ENCODE measurements around the gene MAPK7. TPM values are rescaled to one million over a fixed set of nuclear protein-coding genes. Genes with fewer than 3 reads are reported as not detected.

Gene MAPK7
- total RNA-seq, 1 experiment from 2014 or later, result 43.1 TPM

DNA sequence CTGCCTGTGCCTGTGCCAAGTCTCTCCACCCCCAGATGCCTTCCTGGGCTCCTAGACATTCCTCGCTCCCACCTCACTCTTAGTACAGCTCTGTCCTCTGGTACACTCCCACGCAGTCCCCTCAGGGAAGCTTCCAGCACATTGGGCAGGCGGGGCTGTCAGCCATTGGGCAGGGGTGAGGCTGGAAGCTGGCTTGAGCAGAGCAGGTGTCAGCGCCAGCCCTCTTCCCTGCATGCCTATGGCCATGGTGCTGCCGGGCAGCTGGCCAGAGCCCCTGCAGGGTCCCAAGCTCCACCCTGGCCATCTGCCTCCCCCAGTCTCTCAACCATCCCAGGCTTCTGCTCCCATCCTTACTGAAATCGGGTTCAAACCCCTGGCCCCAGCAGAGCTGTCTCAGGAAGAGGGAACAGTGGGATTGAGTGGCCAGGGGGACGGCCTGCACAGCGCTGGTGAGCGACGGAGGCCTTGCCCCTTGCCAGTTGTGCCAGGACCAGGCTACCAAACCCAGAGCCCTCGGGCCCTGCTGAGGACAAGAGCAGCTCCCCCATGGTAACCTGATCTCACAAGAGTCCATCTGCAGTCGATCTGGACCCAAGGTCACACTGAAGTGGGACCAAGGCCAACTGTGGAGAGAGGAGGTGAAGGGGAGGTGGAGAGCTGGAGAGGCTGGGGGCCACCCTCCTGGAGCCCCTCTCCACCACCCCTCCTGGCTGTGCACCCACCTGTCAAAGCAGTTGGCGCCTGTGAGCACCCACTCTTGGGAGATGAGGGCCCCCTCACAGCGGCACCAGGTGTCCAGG, 13.4 kb upstream of the MAPK7 start:
- Histone ChIP-seq H3K4me3 (no peak overlapping the region), H3K27me3 (no peaks in the 10 kb centered on the region), H3K4me1 (peaks cover 24% of the 10 kb centered on the region), H3K27ac (no peak overlapping the region), H3K9me3 (replicated peaks) (no peaks in the 10 kb centered on the region), H3K36me3 (no peaks in the 10 kb centered on the region)
- peak; percentile 84 to 86 for DNase-seq

DNA sequence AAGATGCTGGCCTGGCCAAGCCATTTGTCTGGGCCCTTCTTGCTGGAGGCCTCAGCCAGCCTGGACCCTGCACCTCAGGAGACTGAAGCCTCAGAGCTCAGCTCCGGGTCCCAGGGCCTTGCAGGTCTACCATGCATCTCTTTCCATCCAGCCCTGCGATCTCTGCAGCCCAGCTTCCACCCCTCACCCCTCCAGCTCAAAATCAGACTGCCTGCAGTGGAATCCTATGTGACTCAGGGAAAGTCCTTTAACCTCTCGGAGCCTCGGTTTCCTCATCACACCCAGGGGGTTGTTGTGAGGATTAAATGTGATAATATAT, 12.8 kb upstream of the MAPK7 start:
- DNase-seq, result peak in 1 of 2 experiments; percentile 21
- H3K4me1 ChIP-seq, result peaks cover 29% of the 10 kb centered on the region
- no peaks in the 10 kb centered on the region for H3K36me3 ChIP-seq
- H3K9me3 ChIP-seq (replicated peaks), result no peaks in the 10 kb centered on the region
- H3K27ac ChIP-seq, result no peak overlapping the region
- H3K4me3 ChIP-seq, result no peak overlapping the region
- no peaks in the 10 kb centered on the region for H3K27me3 ChIP-seq

DNA sequence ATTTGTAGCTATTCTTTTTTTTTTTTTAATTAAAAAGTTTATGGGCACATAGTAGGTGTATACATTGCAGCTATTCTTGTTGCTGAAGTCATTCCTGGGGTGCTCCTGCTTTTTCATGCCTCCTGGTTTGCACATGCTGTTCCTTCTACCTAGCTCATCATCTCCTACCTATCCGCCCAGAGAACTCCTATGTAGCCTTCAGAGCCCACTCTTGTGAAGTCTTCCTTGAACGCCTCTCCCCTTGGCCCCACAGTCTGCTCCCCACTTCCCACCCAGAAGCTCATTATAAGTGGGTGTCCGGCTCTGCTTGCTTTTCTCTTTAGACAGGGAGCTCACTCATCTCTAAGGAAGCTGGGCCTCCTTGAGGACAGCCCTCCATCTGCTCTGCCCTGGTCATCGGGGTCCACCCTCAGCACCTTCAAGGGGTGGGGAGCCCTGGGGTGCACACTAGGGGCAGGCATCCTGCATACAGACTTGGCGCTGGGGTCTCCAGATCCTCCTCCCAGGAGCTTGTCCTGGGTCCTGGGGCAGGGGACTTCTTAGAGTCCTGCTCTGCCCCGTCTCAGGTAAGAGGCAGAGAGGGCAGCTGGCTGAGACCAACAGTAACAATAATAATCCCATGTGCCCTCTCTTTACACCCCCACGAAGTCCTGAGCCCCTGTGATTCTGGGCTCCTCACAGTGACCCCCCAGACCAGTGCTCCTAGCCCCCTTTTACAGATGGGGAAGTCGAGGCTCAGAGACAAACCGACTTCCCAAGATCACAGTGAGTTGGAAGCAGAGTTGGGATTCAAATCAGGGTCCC, 12.3 kb upstream of the MAPK7 start:
- peak in 1 of 2 experiments; percentile 7 for DNase-seq
- Histone ChIP-seq H3K27ac (no peak overlapping the region), H3K9me3 (replicated peaks) (no peaks in the 10 kb centered on the region), H3K4me3 (no peak overlapping the region), H3K4me1 (peaks cover 35% of the 10 kb centered on the region), H3K36me3 (no peaks in the 10 kb centered on the region), H3K27me3 (no peaks in the 10 kb centered on the region)

DNA sequence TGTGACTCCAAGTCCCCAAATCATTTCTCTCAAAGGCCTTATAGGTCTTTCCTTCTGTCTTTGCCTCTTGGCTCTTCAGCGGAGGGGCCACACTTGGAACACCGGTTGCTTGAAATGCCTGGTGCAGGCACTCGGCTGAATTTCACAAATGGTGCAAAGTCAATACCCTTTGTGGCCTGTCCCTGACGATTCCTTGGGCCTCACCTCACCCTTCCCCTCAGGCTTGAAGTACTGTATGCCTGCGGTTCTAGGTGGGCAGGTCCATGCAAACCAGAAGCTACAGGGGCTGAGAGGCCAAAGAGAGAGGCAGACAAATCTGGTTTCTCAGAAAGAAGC, 11.7 kb upstream of the MAPK7 start:
- H3K27ac ChIP-seq, result no peak overlapping the region
- H3K9me3 ChIP-seq (replicated peaks), result no peaks in the 10 kb centered on the region
- no peak for DNase-seq

DNA sequence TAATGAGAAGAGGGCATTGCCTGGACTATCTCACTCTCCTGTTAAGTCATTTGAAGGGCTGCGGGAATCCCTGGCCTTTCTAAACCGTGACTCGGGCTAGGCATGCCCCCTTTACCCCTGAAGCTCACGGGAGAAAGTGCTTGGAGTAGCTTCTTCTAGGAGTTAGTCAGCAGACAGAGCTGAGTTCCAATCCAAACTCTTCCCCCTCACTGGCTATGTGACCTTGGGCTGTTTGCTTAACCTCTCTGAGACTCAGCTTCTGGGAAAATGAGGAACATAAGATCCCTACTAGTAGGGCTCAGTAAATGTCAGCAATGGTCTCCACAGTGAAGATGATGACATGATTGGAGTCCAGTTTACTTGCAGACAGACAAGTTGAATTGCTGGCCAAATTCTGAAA, 10.1 kb upstream of the MAPK7 start:
- no peak for DNase-seq

More for the DNA sequence above, 11.7 kb upstream of the MAPK7 start:
- peaks cover 41% of the 10 kb centered on the region for H3K4me1 ChIP-seq
- no peaks in the 10 kb centered on the region for H3K27me3 ChIP-seq
- no peak overlapping the region for H3K4me3 ChIP-seq
- no peaks in the 10 kb centered on the region for H3K36me3 ChIP-seq

DNA sequence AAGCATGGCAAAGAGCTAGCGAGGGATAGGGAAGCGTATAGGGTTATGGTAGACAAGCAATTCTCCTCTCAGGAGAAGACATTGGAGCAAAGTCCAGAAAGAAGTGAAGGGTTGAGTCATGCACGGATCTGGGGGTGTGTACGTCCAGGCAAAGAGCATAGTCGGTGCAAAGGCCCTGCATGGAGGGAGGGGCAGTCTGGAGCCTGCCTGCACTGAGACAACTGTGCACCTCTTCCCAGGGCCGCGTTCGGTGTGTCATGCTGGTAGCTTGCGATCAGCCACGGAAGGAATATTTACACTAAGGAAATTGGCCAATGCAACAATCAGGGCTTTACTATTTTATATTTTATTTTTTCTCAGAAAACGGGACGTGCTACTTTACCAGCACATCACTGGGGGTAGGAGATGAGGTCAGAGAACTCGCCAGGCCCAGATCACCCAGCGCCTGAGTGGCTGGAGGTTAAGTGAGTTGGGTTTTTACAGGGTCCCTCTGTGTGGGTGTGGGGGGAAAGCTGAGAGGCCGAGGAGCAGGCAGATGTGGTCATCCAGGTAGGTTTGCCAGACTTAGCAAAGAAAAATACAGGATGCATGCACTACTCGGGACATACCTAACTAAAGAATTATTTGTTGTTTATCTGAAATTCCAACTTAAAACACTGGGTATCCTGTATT, 9.1 kb upstream of the MAPK7 start:
- H3K9me3 ChIP-seq (replicated peaks), result no peaks in the 10 kb centered on the region
- H3K36me3 ChIP-seq, result no peaks in the 10 kb centered on the region
- H3K27ac ChIP-seq, result no peak overlapping the region
- no peak for DNase-seq
- H3K27me3 ChIP-seq, result no peaks in the 10 kb centered on the region
- no peak overlapping the region for H3K4me3 ChIP-seq
- H3K4me1 ChIP-seq, result peaks cover 35% of the 10 kb centered on the region

More for the DNA sequence above, 10.1 kb upstream of the MAPK7 start:
- Histone ChIP-seq H3K27ac (no peak overlapping the region), H3K36me3 (no peaks in the 10 kb centered on the region), H3K4me3 (no peak overlapping the region), H3K27me3 (no peaks in the 10 kb centered on the region), H3K9me3 (replicated peaks) (no peaks in the 10 kb centered on the region), H3K4me1 (peaks cover 41% of the 10 kb centered on the region)

DNA sequence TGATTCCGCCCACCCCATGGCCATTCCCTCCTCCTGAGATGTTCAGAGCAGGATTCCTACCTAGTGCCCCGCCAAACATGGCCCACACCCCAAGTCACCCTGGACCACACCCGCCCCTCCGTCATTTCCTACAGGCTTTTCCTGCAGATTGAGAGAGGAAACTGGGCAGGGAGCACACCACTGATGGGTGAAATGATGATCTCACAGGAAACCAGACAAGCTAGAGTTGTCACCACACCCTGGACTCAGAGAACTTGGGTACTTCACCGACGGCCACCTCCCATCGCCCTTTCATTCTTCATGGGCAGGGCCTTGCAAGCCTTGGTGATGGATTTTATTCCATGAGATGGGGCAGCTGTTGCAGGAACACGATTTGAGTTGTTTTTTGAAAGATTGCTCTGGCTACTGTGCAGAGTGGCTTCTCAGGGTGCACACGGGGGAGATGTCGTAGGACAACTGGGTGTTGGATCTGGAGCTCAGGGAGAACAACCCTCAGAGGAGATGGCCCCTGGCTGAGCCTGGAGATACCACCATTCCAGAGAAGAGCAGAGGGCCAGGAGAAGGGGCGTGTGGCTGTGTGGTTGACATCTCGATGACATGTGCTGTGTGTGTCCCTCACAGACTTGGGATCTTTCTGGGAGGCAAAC, 8.3 kb upstream of the MAPK7 start:
- Histone ChIP-seq H3K36me3 (no peaks in the 10 kb centered on the region), H3K9me3 (replicated peaks) (no peaks in the 10 kb centered on the region), H3K27me3 (no peaks in the 10 kb centered on the region), H3K4me3 (no peak overlapping the region), H3K4me1 (peaks cover 29% of the 10 kb centered on the region), H3K27ac (peak overlapping the region; percentile 48)
- no peak for DNase-seq

DNA sequence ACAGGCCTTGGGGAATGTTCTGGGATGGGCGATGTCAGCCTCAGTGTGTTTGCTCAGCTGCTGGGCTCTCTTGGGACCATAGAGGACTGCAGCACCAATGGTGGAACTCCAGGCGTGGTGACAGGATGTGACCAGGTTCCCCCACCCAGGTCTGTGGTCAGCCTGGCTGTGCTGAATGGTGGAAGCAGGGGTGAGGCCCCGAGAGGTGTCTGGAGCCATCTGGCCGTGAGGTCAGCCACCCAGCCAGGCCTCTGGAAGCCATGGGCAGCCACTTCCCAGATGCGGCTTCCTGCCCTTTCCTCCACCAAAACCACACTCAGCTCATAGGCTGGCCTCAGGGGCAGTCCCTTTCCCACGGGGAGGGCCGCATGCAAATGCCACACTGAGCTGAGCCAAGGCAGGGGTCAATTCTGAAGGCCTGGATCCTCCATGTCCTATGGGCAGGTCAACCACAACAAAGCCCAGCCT, 7.8 kb upstream of the MAPK7 start:
- Histone ChIP-seq H3K4me1 (peaks cover 24% of the 10 kb centered on the region), H3K36me3 (no peaks in the 10 kb centered on the region), H3K4me3 (no peak overlapping the region), H3K27me3 (no peaks in the 10 kb centered on the region), H3K27ac (peak overlapping the region; percentile 48), H3K9me3 (replicated peaks) (no peaks in the 10 kb centered on the region)
- peak; percentile 91 to 94 for DNase-seq

DNA sequence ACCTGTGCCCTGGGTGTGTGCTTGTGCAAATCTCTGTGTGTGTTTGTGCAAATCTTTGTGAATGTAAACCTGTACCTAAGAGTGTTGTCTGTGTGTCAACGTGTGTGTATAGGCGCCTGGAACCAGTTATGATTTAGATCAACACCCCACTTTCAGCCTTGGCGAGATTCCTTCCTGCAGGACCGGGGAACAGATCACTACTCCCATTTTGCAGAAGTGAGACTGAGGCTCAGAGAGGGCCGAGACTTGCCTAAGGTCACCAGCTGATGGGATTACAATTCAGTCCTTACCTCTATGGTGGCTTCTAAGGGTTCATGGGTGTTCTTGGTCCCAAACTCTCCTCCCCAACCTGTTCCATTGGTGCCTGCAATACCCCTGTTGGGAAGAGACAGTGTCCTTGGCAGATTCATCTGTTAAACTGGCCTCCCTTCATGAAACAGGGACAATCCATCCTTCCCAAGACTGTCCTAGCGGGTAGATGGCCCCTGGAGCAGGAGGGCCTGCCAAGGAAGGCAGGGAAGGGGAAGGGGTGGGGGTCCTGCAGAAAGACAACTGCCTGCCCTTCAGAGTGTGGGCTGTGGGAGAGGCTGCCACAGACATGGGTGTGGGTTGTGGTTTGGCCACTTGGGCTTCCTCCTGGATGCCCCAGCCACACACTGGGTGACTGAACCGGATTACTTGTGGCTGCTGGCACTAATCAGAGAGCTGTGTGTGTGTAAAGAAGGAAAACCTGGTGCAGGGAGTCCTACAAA, 6.9 kb upstream of the MAPK7 start:
- H3K27ac ChIP-seq, result no peak overlapping the region; the same call in 1 of the 2 replicates
- no peak for DNase-seq
- no peaks in the 10 kb centered on the region for H3K27me3 ChIP-seq
- H3K4me1 ChIP-seq, result peaks cover 23% of the 10 kb centered on the region
- no peak overlapping the region for H3K4me3 ChIP-seq
- H3K9me3 ChIP-seq (replicated peaks), result no peaks in the 10 kb centered on the region
- no peaks in the 10 kb centered on the region for H3K36me3 ChIP-seq

DNA sequence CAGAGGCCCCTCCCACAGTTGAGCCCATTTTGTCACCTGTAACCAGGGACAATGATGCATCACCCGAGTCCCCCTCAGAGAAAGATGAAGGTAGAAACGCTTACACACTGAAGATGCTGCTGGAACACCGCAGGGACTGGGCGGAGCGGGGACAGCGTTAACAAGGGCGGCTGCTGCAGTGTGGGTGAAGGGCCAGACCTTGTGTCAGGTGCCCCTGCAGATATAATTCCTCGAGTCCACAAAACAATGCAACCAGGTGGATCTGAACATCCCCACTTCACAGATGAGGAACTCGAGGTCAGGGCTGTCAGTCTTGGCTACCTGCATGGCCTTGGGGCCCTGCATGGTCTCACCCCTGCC, 6.3 kb upstream of the MAPK7 start:
- no peaks in the 10 kb centered on the region for H3K36me3 ChIP-seq
- no peaks in the 10 kb centered on the region for H3K9me3 ChIP-seq (replicated peaks)
- H3K27me3 ChIP-seq, result no peaks in the 10 kb centered on the region
- no peak for DNase-seq
- H3K4me1 ChIP-seq, result peaks cover 26% of the 10 kb centered on the region
- no peak overlapping the region for H3K4me3 ChIP-seq
- no peak overlapping the region for H3K27ac ChIP-seq

DNA sequence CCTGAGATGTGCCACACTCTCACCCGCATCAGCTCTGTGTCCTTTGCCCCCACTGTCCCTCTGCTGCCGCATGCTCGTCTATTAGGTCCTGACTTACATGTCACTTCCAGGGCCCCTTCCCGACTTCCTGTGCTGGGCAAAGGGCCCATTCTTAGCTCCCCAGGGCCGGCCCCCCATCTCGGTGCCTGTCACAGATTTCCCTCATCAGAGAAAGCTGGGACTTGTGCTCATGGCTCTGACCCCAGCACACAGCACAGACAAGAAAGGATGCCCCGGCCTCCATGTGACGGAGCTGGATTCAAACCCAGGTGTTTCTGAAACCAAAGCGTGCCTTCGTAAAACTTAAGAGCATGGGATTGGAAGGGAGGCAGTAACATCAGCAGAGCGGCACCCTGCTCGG, 5.9 kb upstream of the MAPK7 start:
- Histone ChIP-seq H3K4me3 (no peak overlapping the region), H3K36me3 (no peaks in the 10 kb centered on the region), H3K4me1 (peaks cover 28% of the 10 kb centered on the region), H3K27me3 (no peaks in the 10 kb centered on the region), H3K9me3 (replicated peaks) (no peaks in the 10 kb centered on the region), H3K27ac (no peak overlapping the region)
- DNase-seq, result no peak

DNA sequence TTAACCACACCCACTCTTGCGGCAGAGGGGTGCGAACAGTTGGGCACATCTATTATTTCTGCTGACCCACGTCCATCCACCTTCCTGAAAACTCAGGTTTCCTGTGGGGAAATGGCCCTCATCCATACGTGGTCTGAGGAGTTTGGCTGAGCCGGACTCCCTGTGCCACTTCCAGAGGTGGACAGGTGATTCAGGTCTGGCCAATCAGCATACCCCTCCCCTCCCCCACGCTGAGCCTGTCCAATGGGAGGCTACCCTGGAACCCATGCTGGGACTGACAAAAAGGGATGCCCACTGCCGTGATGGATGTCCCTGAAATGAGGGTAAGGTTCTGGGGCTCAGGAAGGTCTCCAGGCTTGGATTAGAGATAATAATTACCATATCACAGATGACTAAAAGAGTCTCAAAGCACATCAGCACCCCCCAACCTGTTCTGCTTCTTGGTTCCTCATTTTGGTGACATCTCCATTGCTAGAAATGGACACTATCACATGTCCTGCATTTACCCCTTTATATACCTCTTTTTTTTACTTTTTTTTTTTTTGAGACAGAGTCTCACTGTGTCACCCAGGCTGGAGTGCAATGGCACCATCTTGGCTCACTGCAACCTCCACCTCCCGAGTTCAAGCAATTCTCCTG, 5.3 kb upstream of the MAPK7 start:
- Histone ChIP-seq H3K27me3 (no peaks in the 10 kb centered on the region), H3K27ac (no peak overlapping the region), H3K36me3 (no peaks in the 10 kb centered on the region)

DNA sequence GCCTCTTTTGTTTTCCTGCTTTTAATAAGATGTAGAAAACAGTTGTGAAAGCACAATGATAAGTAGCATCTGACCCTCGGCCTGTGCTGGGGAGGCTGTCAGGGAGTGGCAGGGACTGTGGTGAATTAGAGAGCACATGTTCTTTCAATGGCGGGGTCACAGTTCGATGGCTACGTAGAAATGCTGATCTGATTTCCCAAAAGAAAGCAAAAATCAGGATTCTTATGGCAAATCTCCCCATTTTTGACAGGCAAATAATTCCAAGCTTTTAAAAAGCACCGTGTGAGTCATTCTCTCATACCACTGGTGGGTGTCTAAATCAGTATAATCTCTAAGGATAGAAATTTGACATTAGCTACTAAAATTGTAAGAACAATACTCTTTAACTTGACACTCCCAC, 4.2 kb upstream of the MAPK7 start:
- Histone ChIP-seq H3K27ac (no peak overlapping the region), H3K27me3 (no peaks in the 10 kb centered on the region), H3K4me1 (peaks cover 28% of the 10 kb centered on the region), H3K9me3 (replicated peaks) (no peaks in the 10 kb centered on the region), H3K36me3 (no peaks in the 10 kb centered on the region), H3K4me3 (no peak overlapping the region)
- no peak for DNase-seq

More for the DNA sequence above, 5.3 kb upstream of the MAPK7 start:
- no peak overlapping the region for H3K4me3 ChIP-seq
- H3K4me1 ChIP-seq, result peaks cover 28% of the 10 kb centered on the region
- no peak for DNase-seq
- no peaks in the 10 kb centered on the region for H3K9me3 ChIP-seq (replicated peaks)

DNA sequence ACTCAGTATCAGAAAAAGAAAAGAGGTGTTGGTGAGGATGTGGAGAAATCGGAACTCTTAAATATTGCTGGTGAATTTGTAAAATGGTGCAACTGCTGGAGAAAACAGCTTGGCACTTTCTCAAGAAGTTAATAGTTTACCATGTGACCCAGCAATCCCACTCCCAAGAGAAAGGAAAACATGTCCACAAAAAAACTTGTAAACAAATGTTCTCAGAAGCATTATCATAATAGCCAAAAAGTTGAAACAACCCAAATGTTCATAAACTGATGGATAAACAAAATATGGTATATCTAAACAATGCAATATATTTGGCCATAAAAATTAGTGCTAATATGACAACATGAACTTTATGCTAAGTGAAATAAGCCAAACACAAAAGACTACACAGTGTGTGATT, 2.6 kb upstream of the MAPK7 start:
- Histone ChIP-seq H3K27ac (no peak overlapping the region), H3K4me3 (no peak overlapping the region), H3K27me3 (no peaks in the 10 kb centered on the region), H3K9me3 (replicated peaks) (no peaks in the 10 kb centered on the region), H3K4me1 (peaks cover 23% of the 10 kb centered on the region), H3K36me3 (peaks cover 14% of the 10 kb centered on the region)
- DNase-seq, result no peak
